ENCODE data around the gene FAM114A2.

The FAM114A2 gene

DNA sequence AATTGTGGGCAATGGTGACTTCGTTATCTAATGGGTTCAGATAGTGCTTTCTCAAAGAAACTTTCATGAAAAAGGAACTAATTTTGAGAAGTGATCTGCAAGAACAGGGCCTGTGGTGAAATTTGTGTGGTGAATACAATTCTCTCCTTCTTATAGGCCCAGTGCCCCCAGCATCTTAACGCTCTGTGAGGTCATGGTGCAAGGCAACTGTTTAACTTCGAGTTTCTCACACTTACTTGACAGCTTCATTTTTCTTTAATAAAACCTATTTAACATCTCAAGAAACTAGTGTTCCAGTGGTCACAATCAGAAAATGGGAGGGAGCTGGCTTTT is 69.2 kb downstream of the FAM114A2 start:
- Histone ChIP-seq H2AFZ (ENCODE audit: low read length) (no peak overlapping the region), H3K4me2 (ENCODE audit: low read length) (no peak overlapping the region), H3K9me2 (ENCODE audit: low read depth, low read length) (no peaks in the 10 kb centered on the region), H3F3A (ENCODE audit: insufficient read depth, low read length) (no peaks in the 10 kb centered on the region), H3K4me1 (ENCODE audit: insufficient read depth, low read length, severe bottlenecking) (no peaks in the 10 kb centered on the region), H3K9ac (ENCODE audit: low read length) (no peak overlapping the region), H3K36me3 (ENCODE audit: insufficient read depth, low read length) (no peaks in the 10 kb centered on the region), H3K27ac (ENCODE audit: low read depth, low read length, poor library complexity, severe bottlenecking) (no peak overlapping the region), H3K4me3 (ENCODE audit: low read depth, low read length, poor library complexity, severe bottlenecking) (no peak overlapping the region), H3K27me3 (ENCODE audit: insufficient read depth, low read length) (no peaks in the 10 kb centered on the region), H3K79me2 (ENCODE audit: insufficient read depth, low read length) (no peaks in the 10 kb centered on the region), H4K20me1 (ENCODE audit: insufficient read depth, low read length) (no peaks in the 10 kb centered on the region), H3K9me3 (ENCODE audit: low read length) (no peaks in the 10 kb centered on the region)
- TF ChIP-seq EZH2 (IDR thresholded peaks at IDR 0.05; ENCODE audit: borderline replicate concordance, low read length): no peak
- TF ChIP-seq, protein P1, sequence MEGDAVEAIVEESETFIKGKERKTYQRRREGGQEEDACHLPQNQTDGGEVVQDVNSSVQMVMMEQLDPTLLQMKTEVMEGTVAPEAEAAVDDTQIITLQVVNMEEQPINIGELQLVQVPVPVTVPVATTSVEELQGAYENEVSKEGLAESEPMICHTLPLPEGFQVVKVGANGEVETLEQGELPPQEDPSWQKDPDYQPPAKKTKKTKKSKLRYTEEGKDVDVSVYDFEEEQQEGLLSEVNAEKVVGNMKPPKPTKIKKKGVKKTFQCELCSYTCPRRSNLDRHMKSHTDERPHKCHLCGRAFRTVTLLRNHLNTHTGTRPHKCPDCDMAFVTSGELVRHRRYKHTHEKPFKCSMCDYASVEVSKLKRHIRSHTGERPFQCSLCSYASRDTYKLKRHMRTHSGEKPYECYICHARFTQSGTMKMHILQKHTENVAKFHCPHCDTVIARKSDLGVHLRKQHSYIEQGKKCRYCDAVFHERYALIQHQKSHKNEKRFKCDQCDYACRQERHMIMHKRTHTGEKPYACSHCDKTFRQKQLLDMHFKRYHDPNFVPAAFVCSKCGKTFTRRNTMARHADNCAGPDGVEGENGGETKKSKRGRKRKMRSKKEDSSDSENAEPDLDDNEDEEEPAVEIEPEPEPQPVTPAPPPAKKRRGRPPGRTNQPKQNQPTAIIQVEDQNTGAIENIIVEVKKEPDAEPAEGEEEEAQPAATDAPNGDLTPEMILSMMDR (IDR thresholded peaks at IDR 0.05; ENCODE audit: low read length): no peak

DNA sequence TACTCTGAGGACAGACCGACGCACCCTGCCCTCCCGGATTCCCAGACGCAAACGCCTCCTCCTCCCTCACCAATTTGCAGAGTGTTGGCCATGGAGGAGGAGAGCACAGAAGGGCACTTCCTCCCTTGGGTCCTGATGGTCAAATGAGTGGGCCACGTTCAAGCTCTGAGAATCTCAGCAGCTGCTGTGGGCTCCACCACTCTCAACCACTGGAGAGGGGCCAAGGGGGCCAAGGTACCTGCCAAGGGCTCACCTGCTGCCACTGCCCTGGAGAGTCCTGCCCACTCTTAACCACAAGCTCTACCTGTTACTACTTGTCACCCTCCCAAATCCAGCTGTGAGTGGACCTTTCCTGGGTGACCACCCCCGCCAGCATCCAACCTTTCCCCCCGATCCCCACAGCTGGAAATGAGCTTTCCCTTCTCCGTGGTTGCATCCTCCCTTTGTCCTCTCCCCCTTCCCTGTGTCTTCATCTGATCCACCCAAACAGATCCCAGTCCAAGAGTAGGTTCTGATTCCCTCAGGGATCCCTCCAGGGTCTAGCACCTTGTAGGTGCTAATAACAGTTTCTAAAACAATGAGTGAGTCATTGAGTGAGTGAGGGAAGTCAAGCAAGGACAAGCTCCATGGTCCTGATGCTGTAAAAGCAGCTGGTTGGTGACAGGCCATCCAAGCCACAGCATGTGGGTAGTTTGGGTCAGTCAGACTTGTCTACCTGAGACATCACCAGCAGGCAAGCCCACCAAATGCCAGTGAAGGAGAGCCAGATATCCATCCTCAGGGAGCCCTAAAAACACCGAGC is 69.7 kb downstream of the FAM114A2 start:
- no peaks in the 10 kb centered on the region for H3K79me2 ChIP-seq (ENCODE audit: insufficient read depth, low read length)
- H2AFZ ChIP-seq (ENCODE audit: low read length): no peak overlapping the region
- no peak for TF ChIP-seq EZH2 (IDR thresholded peaks at IDR 0.05; ENCODE audit: borderline replicate concordance, low read length)
- TF ChIP-seq, protein P1 (IDR thresholded peaks at IDR 0.05; ENCODE audit: low read length): no peak
- no peaks in the 10 kb centered on the region for H3K4me1 ChIP-seq (ENCODE audit: insufficient read depth, low read length, severe bottlenecking)
- H3K9ac ChIP-seq (ENCODE audit: low read length): no peak overlapping the region
- no peaks in the 10 kb centered on the region for H3K27me3 ChIP-seq (ENCODE audit: insufficient read depth, low read length)
- no peaks in the 10 kb centered on the region for H4K20me1 ChIP-seq (ENCODE audit: insufficient read depth, low read length)
- H3F3A ChIP-seq (ENCODE audit: insufficient read depth, low read length): no peaks in the 10 kb centered on the region
- H3K4me3 ChIP-seq (ENCODE audit: low read depth, low read length, poor library complexity, severe bottlenecking): no peak overlapping the region
- no peaks in the 10 kb centered on the region for H3K9me3 ChIP-seq (ENCODE audit: low read length)
- no peak overlapping the region for H3K4me2 ChIP-seq (ENCODE audit: low read length)
- no peak overlapping the region for H3K27ac ChIP-seq (ENCODE audit: low read depth, low read length, poor library complexity, severe bottlenecking)
- H3K36me3 ChIP-seq (ENCODE audit: insufficient read depth, low read length): no peaks in the 10 kb centered on the region
- no peaks in the 10 kb centered on the region for H3K9me2 ChIP-seq (ENCODE audit: low read depth, low read length)

DNA sequence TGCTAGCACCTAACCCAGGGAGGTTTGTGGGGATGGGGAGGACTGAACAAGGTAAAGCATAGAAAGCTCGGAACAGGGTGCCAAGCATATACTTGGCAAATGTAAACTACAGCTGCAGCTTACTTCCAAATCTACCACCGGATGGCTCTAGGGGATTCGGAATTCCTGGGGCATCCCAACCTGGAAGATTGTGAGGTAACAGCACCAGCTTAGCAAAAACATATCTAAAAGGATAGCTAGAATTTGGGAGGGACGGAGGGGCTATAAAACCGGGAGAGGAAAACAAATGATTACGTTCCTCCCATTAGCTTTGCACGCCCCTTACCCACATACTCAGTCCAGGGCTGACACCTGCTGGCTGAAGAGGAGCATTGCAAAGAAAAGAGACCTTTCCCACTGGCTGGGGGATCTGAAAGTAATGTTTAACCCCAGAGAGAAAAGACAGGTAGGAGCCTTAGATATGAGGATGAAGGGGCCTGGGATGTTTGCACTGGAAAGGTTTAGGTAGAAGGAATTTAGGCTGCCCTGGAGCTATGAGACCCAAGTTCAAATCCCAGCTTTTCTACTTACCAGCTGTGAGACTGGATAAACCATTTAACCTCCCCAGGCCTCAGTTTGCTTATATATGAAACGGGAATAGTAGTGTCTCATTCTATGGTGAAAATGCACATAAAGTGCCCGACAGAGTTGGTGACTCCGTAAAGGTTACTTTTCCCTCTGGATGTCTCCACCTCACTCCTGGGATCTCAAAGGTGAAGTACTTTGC is 73.6 kb downstream of the FAM114A2 start:
- Histone ChIP-seq H4K20me1 (ENCODE audit: insufficient read depth, low read length) (no peaks in the 10 kb centered on the region), H2AFZ (ENCODE audit: low read length) (no peak overlapping the region), H3K4me1 (ENCODE audit: insufficient read depth, low read length, severe bottlenecking) (no peaks in the 10 kb centered on the region), H3F3A (ENCODE audit: insufficient read depth, low read length) (no peaks in the 10 kb centered on the region), H3K9ac (ENCODE audit: low read length) (no peak overlapping the region), H3K27ac (ENCODE audit: low read depth, low read length, poor library complexity, severe bottlenecking) (no peak overlapping the region), H3K4me3 (ENCODE audit: low read depth, low read length, poor library complexity, severe bottlenecking) (no peak overlapping the region), H3K36me3 (ENCODE audit: insufficient read depth, low read length) (no peaks in the 10 kb centered on the region), H3K4me2 (ENCODE audit: low read length) (no peak overlapping the region), H3K27me3 (ENCODE audit: insufficient read depth, low read length) (no peaks in the 10 kb centered on the region; the same call in 1 of the 2 replicates), H3K9me2 (ENCODE audit: low read depth, low read length) (no peaks in the 10 kb centered on the region), H3K9me3 (ENCODE audit: low read length) (no peaks in the 10 kb centered on the region), H3K79me2 (ENCODE audit: insufficient read depth, low read length) (no peaks in the 10 kb centered on the region)
- TF ChIP-seq, protein P1 (IDR thresholded peaks at IDR 0.05; ENCODE audit: low read length): peak; percentile 90
- TF ChIP-seq EZH2 (IDR thresholded peaks at IDR 0.05; ENCODE audit: borderline replicate concordance, low read length): no peak

All from OCI-LY1 (cell line).